Fibroblast of lung (primary cell): ENCODE results near the gene CCL19.

Experiments
- EZH2 ChIP-seq: IDR thresholded peaks from 2 replicates; pipeline ENCODE4 v1.5.1; 2012; ENCODE audit warnings: low read length, control low read depth, mild to moderate bottlenecking; ENCODE audit errors: missing control alignments
- TF ChIP-seq, protein P1 (sequence below), 2 donors: IDR thresholded peaks in 1 of 2; conservative IDR thresholded peaks in 1 of 2; 1 replicate in 1 of 2; 2 replicates in 1 of 2; pipeline ENCODE4 v1.5.1; 2011 to 2012; ENCODE audit warnings: low read length in 2 of 2, control low read depth in 1 of 2, inconsistent platforms in 1 of 2, low read depth in 1 of 2, mild to moderate bottlenecking in 1 of 2

DNA sequence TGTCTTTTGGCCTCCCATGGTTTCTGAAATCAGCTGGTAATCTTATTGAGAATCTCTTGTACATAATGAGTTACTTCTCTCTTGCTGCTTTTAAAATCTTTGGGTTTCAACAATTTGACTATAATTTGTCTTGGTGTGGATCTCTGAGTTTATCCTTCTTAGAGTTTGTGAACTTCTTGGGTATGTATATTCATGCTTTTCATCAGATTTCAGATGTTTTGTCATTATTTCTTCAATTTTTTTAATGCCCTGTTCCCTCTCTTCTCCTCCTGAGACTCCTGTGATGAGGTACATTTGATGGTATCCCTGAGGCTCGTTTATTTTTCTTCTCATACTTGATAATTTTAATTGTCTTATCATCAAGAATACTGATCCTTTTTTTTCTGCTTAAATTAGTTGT is 21.1 kb upstream of the CCL19 start:
- TF ChIP-seq, protein P1, sequence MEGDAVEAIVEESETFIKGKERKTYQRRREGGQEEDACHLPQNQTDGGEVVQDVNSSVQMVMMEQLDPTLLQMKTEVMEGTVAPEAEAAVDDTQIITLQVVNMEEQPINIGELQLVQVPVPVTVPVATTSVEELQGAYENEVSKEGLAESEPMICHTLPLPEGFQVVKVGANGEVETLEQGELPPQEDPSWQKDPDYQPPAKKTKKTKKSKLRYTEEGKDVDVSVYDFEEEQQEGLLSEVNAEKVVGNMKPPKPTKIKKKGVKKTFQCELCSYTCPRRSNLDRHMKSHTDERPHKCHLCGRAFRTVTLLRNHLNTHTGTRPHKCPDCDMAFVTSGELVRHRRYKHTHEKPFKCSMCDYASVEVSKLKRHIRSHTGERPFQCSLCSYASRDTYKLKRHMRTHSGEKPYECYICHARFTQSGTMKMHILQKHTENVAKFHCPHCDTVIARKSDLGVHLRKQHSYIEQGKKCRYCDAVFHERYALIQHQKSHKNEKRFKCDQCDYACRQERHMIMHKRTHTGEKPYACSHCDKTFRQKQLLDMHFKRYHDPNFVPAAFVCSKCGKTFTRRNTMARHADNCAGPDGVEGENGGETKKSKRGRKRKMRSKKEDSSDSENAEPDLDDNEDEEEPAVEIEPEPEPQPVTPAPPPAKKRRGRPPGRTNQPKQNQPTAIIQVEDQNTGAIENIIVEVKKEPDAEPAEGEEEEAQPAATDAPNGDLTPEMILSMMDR (conservative IDR thresholded peaks at IDR 0.05 in 1 of 2, IDR thresholded peaks at IDR 0.05 in 1 of 2; ENCODE audit: low read depth in 1 of 2, low read length in 2 of 2), result no peak
- no peak for TF ChIP-seq EZH2
